Measurements from ENCODE around the gene CPA2.
"Not testable (repeated sequence)": the region's sequence is repeated elsewhere in the genome, so short reads cannot be mapped to it uniquely, and the experiment has no call there.

CPA2 gene

DNA sequence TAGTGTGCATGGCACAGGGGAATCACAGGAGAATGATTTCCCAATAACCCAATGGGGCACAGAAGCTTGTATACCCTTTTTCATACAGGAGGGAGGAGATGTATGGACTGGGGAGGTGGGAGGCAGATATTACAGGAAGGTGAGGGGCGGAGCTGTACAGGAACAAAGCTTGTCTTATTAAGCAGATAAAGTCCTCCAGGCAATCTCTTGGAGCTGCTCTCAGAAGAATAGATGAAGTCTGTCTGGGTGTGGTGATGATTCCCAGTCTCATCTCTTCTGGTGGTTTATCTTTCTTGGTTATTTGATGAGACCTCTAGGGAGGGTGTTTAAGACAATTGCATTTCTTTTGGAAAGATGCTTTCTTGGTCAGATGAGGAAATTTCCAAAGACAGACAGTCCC, 52.9 kb downstream of the CPA2 start:
- no peak for DNase-seq

DNA sequence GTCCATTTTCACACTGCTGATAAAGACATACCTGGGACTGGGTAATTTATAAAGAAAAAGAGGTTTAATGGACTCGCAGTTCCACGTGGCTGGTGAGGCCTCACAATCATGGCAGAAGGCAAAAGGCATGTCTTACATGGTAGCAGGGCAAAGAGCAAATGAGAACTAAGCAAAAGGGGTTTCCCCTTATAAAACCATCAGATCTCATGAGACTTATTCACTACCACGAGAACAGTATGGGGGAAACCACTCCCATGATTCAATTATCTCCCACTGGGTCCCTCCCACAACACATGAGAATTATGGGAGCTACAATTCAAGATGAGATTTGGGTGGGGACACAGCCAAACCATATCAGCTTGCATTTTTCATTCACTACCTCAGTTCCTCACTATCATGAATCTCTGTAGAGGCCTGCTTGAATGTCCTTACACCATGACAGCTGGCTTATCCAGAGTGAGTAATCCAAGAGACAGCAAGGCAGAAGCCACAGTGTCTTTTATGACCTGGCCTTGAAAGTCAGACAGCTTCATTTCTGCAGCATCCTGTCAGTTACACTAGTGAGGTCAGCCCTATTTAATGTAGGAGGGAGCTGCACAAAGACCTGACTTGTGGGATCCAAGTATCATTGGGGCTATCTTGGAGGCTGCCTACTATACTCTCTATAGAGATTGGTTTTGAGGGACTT, 55.0 kb downstream of the CPA2 start:
- DNase-seq = not testable (repeated sequence)

DNA sequence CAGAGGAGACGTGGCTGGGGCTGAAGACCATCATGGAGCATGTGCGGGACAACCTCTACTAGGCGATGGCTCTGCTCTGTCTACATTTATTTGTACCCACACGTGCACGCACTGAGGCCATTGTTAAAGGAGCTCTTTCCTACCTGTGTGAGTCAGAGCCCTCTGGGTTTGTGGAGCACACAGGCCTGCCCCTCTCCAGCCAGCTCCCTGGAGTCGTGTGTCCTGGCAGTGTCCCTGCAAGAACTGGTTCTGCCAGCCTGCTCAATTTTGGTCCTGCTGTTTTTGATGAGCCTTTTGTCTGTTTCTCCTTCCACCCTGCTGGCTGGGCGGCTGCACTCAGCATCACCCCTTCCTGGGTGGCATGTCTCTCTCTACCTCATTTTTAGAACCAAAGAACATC, 56.0 kb downstream of the CPA2 start:
- no peak for DNase-seq

DNA sequence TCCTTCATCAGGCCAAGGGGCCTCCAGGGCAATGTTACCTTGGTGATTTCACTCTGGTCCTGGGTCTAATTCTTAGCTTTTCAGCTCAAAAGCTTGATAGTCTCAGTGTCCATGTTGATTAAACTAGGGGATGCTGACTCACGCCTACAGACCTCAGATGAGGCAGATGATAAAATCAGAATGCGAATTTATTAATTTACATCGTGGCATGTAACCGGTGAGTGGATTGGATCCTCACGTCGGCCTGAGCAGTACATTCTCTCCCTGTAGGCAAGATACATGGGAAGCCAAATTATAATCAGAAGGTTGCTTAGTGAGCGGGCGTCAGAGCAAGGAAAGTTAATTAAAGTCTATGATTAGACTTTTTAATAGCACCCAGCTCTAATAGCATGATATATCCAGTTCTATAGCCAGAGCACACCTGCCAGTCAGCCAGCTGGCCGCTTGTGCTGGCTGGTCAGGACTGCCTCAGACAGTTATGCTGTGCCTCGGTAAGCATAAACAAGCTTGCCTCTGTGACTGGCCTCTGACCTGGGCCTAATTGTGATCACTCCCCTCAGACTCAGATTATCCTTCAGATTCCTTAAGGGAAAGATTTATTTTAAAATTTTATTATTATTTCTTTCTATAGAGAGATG, 57.8 kb downstream of the CPA2 start:
- DNase-seq = no peak

DNA sequence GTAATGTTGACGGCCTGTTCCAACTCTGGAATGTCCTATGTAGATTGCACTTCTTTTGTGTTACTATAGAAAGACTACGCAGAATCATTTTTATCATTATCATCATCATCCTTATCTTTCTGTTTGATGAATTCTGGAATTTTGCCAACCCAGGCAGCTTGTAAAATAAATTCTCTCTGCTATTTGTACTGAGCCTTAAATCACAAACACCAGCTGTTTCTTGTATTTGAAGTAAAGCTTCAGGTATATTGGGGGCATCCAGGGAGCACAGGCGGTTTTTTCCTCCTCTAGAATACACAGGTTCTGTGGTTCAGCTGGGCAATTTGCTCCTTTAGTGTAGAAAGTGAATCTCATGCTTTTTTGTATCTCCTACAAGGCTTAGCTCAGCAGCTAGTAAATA, 63.0 kb downstream of the CPA2 start:
- no peak for DNase-seq

DNA sequence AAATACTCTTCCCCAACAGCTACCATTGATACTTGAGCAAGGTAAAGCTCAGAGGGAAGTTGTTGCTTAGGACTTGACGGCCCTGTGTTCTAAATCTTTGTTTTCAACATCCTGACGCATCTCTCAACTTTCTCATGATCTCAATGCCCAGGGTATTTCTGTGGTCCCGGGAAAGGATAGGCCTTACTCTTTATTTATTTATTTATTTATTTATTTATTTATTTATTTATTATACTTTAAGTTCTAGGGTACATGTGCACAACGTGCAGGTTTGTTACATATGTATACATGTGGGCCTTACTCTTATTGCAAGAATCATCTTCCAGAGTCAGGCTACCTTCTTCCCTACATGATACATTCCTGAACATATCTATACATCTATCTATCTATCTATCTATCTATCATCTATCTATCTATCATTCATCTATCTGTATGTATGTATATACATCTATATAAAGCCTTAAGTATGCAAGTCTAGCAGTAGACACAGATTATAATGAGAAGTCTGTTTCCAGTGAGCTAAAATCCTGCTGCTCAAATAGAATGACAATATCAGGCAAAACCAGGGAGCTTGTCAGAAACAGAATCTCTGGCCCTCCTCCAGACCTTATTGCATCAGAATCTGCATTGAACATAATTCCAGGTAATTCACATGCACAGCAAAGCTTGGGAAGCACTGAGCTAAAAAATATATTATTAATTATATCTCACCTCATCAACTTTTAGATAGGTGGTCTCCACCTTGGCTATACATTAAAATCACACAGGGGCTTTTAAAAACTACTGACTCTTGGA, 65.8 kb downstream of the CPA2 start:
- no peak for DNase-seq

DNA sequence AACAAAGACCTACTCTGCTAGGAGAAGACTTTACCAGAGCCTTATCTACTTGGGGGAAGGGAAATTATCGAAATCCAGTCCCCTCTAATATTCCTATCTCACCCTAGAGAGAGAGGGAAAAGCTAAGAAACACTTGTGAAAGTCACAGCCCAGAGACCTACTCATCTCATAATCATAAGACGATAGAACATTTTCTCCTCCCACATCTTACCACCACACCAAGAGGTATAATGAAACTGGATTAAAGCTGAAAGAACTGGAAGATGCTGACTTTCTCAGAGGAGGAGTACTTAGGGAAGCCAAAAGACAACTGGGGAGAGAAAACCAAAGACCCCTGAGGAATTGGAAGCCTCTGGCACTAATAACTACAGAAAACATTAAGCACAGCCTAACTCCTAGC, 67.2 kb downstream of the CPA2 start:
- no peak for DNase-seq

DNA sequence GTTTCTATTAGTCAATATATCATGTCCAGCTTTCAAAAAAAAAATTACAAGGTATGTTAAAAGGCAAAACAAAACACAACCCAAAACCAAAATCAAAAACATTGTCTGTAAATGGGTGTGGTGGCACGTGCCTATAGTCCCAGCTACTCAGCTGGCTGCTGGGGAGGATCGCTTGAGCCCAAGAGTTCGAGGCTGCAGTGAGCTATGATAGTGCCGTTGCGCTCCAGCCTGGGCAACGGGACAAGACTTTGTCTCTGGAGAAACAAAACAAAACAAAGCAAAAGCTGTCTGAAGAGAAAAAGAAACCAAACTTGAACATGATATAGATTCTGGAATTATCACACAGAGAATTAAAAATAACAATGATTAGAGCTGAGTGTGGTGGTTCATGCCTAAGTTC, 67.6 kb downstream of the CPA2 start:
- peak; percentile 75 for DNase-seq

DNA sequence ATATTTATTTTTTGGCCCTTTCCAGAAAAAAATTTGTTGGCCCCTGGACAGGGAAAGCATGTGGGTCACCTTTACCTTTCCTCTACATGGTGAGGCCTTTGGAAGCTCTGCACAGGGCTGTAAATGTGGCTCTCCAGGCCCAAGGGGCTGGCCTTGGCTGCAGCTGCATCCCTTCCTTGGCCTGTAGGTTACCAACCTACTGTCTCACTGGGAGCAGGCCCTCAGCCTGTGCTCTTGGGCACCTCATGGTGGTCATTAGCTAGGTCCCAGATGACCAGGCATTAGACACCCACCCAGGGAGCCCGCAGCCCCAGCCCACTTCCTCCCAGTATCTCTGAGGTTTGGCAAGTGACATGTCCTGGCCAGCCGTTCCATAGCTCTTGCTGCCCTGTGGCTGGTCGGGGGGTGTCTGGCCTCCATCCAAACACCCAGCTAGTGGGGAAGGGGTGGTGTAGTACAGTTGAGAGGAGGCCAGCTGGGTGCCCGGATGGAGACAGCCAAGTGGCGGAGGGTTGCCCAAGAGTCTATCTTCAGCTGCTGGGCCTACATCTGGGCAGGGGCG, 70.8 kb downstream of the CPA2 start:
- DNase-seq = no peak

DNA sequence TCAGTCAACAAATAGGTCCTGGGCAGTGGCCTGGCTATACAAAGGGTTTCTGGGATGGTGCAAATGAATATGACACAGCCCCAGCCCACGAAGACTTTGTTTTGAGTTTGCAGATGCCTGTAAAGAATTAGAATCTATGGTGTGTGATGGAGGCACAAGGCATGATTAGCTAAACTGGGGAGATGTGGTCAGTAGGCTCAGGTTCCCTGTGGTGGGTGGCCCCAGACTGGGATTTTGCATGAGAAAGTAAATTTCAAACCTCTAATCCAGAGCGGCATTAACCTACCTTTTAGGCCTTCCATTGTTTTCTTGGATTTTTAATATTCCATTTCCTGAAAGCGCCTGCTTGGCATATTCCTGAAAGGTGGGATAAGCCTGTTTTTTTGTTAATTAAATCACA, 71.6 kb downstream of the CPA2 start:
- no peak for DNase-seq
